Heart left ventricle (tissue), 16 donors: ENCODE results near the gene SSBP3. TPM values are rescaled to one million over a fixed set of nuclear protein-coding genes. Genes with fewer than 3 reads are reported as not detected.
A peak's percentile ranks its signal among the peaks of the same experiment; 100 is the strongest.

ENCODE experiments used
- ATAC-seq, 4 donors: fragments of 200-7000 bp; cut with Tn5 transposase; one replicate each; pipeline ENCODE4 v1.9.1; 2020 to 2022; ENCODE audit warnings: moderate library complexity in 4 of 4, mild to moderate bottlenecking in 3 of 4, moderate number of reproducible peaks in 1 of 4
- DNase-seq, 5 donors: peaks; one replicate each; pipeline ENCODE4 v3.0.0-alpha.2; 2020
- H3K27ac ChIP-seq, 12 donors: fragments of 200-600 bp; sonication (generic) in 4 of 12; one replicate each; pipeline versions ENCODE4 v1.5.0 to v1.8.0; 2016 to 2022; ENCODE audit warnings: mild to moderate bottlenecking in 2 of 12
- H3K27me3 ChIP-seq, 9 donors: fragments of 200-600 bp; sonication (generic) in 2 of 9; one replicate each; pipeline versions ENCODE4 v1.5.1 to v1.8.0; 2016 to 2022; ENCODE audit warnings: mild to moderate bottlenecking in 3 of 9
- H3K36me3 ChIP-seq, 9 donors: fragments of 200-600 bp; sonication (generic) in 2 of 9; one replicate each; pipeline versions ENCODE4 v1.5.0 to v1.8.0; 2018 to 2022; ENCODE audit warnings: mild to moderate bottlenecking in 2 of 9
- H3K4me1 ChIP-seq, 12 donors: fragments of 200-600 bp; sonication (generic) in 4 of 12; one replicate each; pipeline versions ENCODE4 v1.5.0 to v1.8.0; 2016 to 2022; ENCODE audit warnings: mild to moderate bottlenecking in 3 of 12
- H3K4me3 ChIP-seq, 12 donors: fragments of 200-600 bp; sonication (generic) in 4 of 12; one replicate each; pipeline versions ENCODE4 v1.5.0 to v1.8.0; 2017 to 2022; ENCODE audit warnings: mild to moderate bottlenecking in 9 of 12, moderate library complexity in 4 of 12
- H3K9me3 ChIP-seq, 12 donors: fragments of 200-600 bp; sonication (generic) in 4 of 12; one replicate each; pipeline versions ENCODE4 v1.5.0 to v1.8.0; 2016 to 2022; ENCODE audit warnings: mild to moderate bottlenecking in 1 of 12
- POLR2A ChIP-seq, 2 donors: fragments of 450-650 bp; IDR thresholded peaks; one replicate each; pipeline ENCODE4 v1.6.1; 2017; ENCODE audit warnings: antibody characterized with exemption in 2 of 2, mild to moderate bottlenecking in 2 of 2, moderate library complexity in 2 of 2
- WGBS, 4 donors: extraction: QIAGEN DNeasy Blood & Tissue Kit in 2 of 4; methylation state at CpG; one replicate each; pipeline versions ENCODE4 v1.1.5 to v1.1.7; 2013 to 2018; 5-methylcytosine and 5-hydroxymethylcytosine counted together
- intact Hi-C, 10 donors: fragments of 100-400 bp; cut with DNase I; formaldehyde crosslinking; loops; one replicate each; pipeline versions ENCODE4 v1.11.1 to v1.14.2; 2022
- polyA plus RNA-seq, 2 donors: library from polyadenylated mRNA; stranded (reverse); fragments of 200-250 nt; gene quantifications; one replicate each; pipeline ENCODE4 v1.2.3, GENCODE V29; 2013
- total RNA-seq, 9 donors: library from RNA; depleted of rRNA in 2 of 9; stranded (reverse); fragments of >200 nt in 2 of 9; fragmentation: NEBNext Ultra II Directional in 3 of 9; extraction: Animal tissue kit (Norgen Biotek cat#: 25700) in 3 of 9; gene quantifications; one replicate each; pipeline versions ENCODE4 v1.1.0 to v1.2.4, GENCODE V29; 2016 to 2023
- TF ChIP-seq, protein P1 (sequence below), 12 donors: fragments of 200-600 bp; sonication (generic) in 4 of 12; IDR thresholded peaks; one replicate each; pipeline versions ENCODE4 v1.5.0 to v1.8.0; 2018 to 2022; ENCODE audit warnings: antibody characterized with exemption in 12 of 12, mild to moderate bottlenecking in 5 of 12
- donor health status: ischemic (EF 13 %, LVEDD 7.1; RV severe dilation, severe dysfunction).
- donor health status: healthy with polysubstance abuse.
- donor health status: DM: no; HTN: yes; CAD: no.
- donor health status: DM: no; HTN: no; CAD: no.
- donor health status: ischemic (EF 25% LVEDD 6.9; RV normal size, moderate dysfunction).
- donor health status: ischemic (EF 25% LVEDD 5.7; RV mildly dilated, moderate dysfunction).
- donor health status: healthy.
- donor health status: DM: yes; HTN: yes; CAD: no.
- donor health status: ischemic (EF 35%, LVEDD 5.7; RV mildly dilated, moderate dysfunction).
- donor health status: nonischemic (EF 11% LVEDD 7.7; RV severe dilation, severe dysfunction).
- donor health status: DM: yes; HTN: yes; CAD: no.
- donor health status: PGD.
- donor health status: ischemic (EF 29% LVEDD 5.4; RV normal size, mild dysfunction).
- donor health status: nonischemic (EF 23%, LVEDD 6.1; RV moderate dilation, normal function).

The SSBP3 gene
- total and polyA plus RNA-seq, 11 donors: 20.8 to 61.8 (median 48.1) TPM

DNA sequence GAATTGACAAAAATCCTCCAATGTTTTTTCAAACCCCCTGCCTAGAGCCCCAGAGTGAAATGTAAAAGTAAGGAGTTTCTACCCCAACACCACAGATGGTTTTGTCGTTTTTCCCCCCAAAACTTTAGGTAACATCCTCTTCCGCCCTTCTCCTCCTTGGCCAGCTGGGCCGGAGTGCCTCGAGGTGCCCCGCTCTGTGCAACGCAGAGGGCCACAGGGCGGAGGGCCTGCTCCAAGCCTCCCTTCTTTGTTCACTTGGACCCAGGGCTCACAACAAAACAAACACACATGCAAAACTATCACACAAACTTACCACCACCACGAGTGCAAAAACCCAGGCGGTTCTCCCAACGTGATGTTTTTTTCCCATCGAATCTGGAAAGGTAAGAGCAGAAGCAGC is 1.9 kb downstream of the SSBP3 start:
- H3K27me3 ChIP-seq: no peaks in the 10 kb centered on the region
- intact Hi-C loops: loop anchor here in 9 of 10 donors (2.0 to 10.0 kb wide), 13 partner anchors 42 to 329 kb away; partner anchors contain the start of genes ACOT11 (in 1 of the 9), CYB5RL (in 1 of the 9) and MRPL37 (in 1 of the 9)
- H3K4me1 ChIP-seq: peaks cover 4 to 70% (median 48%) of the 10 kb centered on the region in 12 donors
- ATAC-seq: no peak
- peak overlapping the region in 8 of 12 donors; percentile 80 to 98 (median 90) for H3K4me3 ChIP-seq
- TF ChIP-seq, protein P1, sequence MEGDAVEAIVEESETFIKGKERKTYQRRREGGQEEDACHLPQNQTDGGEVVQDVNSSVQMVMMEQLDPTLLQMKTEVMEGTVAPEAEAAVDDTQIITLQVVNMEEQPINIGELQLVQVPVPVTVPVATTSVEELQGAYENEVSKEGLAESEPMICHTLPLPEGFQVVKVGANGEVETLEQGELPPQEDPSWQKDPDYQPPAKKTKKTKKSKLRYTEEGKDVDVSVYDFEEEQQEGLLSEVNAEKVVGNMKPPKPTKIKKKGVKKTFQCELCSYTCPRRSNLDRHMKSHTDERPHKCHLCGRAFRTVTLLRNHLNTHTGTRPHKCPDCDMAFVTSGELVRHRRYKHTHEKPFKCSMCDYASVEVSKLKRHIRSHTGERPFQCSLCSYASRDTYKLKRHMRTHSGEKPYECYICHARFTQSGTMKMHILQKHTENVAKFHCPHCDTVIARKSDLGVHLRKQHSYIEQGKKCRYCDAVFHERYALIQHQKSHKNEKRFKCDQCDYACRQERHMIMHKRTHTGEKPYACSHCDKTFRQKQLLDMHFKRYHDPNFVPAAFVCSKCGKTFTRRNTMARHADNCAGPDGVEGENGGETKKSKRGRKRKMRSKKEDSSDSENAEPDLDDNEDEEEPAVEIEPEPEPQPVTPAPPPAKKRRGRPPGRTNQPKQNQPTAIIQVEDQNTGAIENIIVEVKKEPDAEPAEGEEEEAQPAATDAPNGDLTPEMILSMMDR (IDR thresholded peaks at IDR 0.05): no peak
- TF ChIP-seq POLR2A (IDR thresholded peaks at IDR 0.05): no peak
- peak overlapping the region in 4 of 12 donors; percentile 20 to 94 (median 47) for H3K27ac ChIP-seq
- DNase-seq: no peak
- WGBS, 4 donors: 77 to 83% (median 78%) methylated on average over 11 of the region's 11 CpGs
- peaks cover 0 to 37% (median 27%) of the 10 kb centered on the region in 9 donors for H3K36me3 ChIP-seq
- H3K9me3 ChIP-seq: no peaks in the 10 kb centered on the region

DNA sequence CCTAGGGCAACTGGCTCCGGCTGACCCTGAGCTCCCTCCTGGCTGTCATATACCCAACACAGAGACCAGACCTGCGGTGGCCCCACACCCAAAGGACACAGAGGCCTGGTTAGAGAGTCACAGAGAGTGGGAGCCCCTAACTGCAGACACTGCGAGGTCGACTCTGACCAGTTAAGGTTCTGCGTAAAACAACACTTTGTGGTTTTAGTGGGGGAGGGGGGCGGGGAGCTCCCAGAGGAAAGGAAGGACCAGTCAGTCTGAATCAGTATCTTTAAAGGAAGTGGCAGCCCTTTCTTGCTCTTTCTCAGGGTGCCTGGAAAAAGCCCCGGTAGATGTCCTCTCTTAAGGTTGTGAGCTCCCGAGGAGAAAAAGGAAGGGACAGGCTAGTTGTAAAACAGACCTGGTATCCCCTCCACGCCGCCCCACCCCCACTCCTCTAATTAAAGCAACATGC is 2.4 kb downstream of the SSBP3 start:
- intact Hi-C loops: loop anchor here (2.0 to 10.0 kb wide), 14 partner anchors 42 to 329 kb away; partner anchors contain the start of genes ACOT11 (in 1 of the 10), CYB5RL (in 1 of the 10) and MRPL37 (in 1 of the 10)
- peaks cover 4 to 69% (median 48%) of the 10 kb centered on the region in 12 donors for H3K4me1 ChIP-seq
- no peak for TF ChIP-seq POLR2A (IDR thresholded peaks at IDR 0.05)
- TF ChIP-seq, protein P1 (IDR thresholded peaks at IDR 0.05): no peak
- ATAC-seq (no peak), DNase-seq (no peak)
- peak overlapping the region in 5 of 12 donors; percentile 20 to 94 (median 47) for H3K27ac ChIP-seq
- peak overlapping the region in 6 of 12 donors; percentile 6 to 98 (median 84) for H3K4me3 ChIP-seq
- no peaks in the 10 kb centered on the region for H3K27me3 ChIP-seq
- peaks cover 0 to 41% (median 31%) of the 10 kb centered on the region in 9 donors for H3K36me3 ChIP-seq
- H3K9me3 ChIP-seq: no peaks in the 10 kb centered on the region
- 55 to 58% (median 56%) methylated on average over 10 of the region's 10 CpGs for WGBS, 4 donors

DNA sequence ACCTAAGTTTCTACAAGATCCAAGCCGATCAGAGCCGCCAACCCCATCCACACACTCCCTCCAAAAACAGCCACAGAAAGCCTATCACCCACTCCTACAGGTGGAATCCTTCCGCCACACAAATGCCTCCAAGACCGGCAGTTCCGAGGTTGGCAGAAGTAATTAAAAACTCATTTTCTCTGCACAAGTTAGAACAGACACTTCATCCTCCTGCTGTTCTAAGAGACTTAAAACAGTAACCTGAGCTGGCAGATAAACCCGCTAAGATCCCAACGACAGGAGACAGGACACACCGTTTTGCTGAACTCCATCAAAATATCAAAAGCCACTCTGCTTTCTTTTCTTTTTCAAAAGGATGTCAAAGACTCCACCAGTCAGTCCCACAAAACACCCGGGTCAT is 2.8 kb downstream of the SSBP3 start:
- intact Hi-C loops: loop anchor here (2.0 to 10.0 kb wide), 13 partner anchors 41 to 329 kb away; partner anchors contain the start of genes ACOT11 (in 1 of the 10), CYB5RL (in 1 of the 10) and MRPL37 (in 1 of the 10)
- no peak for TF ChIP-seq POLR2A (IDR thresholded peaks at IDR 0.05)
- TF ChIP-seq, protein P1 (IDR thresholded peaks at IDR 0.05): no peak
- peak overlapping the region in 4 of 12 donors; percentile 80 to 96 (median 84) for H3K4me3 ChIP-seq

DNA sequence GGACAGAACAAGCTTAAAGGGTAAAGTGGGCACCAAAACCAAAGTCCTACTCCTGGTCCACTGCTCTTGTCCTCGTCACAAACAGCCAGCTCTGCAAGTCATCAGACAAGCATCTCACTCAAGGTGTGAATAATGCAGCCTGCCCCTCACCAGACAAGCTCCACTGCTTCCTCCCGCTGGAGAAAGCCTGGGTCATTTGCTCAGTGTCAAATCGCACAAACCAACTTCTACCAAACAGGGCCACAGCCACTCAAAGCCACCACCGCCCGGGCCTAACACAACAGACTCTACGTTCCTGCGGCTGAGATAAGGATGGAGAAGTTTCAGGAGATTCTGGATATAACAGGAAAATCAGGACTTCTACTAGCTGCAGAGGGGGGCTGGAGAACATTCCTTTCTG is 3.3 kb downstream of the SSBP3 start:
- Histone ChIP-seq H3K9me3 (no peaks in the 10 kb centered on the region), H3K4me3 (peak overlapping the region in 1 of 12 donors; percentile 82), H3K4me1 (peaks cover under 1 to 66% (median 45%) of the 10 kb centered on the region in 12 donors), H3K27me3 (no peaks in the 10 kb centered on the region), H3K36me3 (peaks cover 0 to 51% (median 41%) of the 10 kb centered on the region in 9 donors), H3K27ac (peak overlapping the region in 7 of 12 donors; percentile 8 to 94 (median 47))
- DNase-seq (no peak), ATAC-seq (no peak)
- TF ChIP-seq, protein P1 (IDR thresholded peaks at IDR 0.05): no peak
- no peak for TF ChIP-seq POLR2A (IDR thresholded peaks at IDR 0.05)
- intact Hi-C loops: loop anchor here (2.0 to 10.0 kb wide), 13 partner anchors 41 to 328 kb away; partner anchors contain the start of genes ACOT11 (in 1 of the 10), CYB5RL (in 1 of the 10) and MRPL37 (in 1 of the 10)
- 41 to 59% (median 55%) methylated on average over 7 of the region's 7 CpGs for WGBS, 4 donors

More for the DNA sequence above, 2.8 kb downstream of the SSBP3 start:
- Histone ChIP-seq H3K27me3 (no peaks in the 10 kb centered on the region), H3K36me3 (peaks cover 0 to 46% (median 36%) of the 10 kb centered on the region in 9 donors), H3K27ac (peak overlapping the region in 4 of 12 donors; percentile 22 to 94 (median 47)), H3K9me3 (no peaks in the 10 kb centered on the region), H3K4me1 (peaks cover 4 to 67% (median 49%) of the 10 kb centered on the region in 12 donors)
- WGBS, 4 donors: 65 to 74% (median 67%) methylated on average over 9 of the region's 9 CpGs
- ATAC-seq (no peak), DNase-seq (no peak)
